Neural cell (in vitro differentiated cells): ENCODE data around the gene ATP1A4.

Experiments used
- EZH2 ChIP-seq: fragments of 200-600, 300-800 bp; shearing (Covaris generic), sonication (generic); IDR thresholded peaks from 2 replicates; pipeline ENCODE4 v1.6.1; 2014; ENCODE audit warnings: antibody characterized with exemption, low read length, borderline replicate concordance, mild to moderate bottlenecking; ENCODE audit not compliant: insufficient read depth, poor library complexity, severe bottlenecking
- MXI1 ChIP-seq: fragments of 450-650 bp; conservative IDR thresholded peaks from 2 replicates; pipeline ENCODE4 v1.6.1; 2014; ENCODE audit warnings: antibody characterized with exemption, mild to moderate bottlenecking; ENCODE audit not compliant: poor library complexity, severe bottlenecking
- POLR2AphosphoS5 ChIP-seq: IDR thresholded peaks from 2 replicates; pipeline ENCODE4 v1.6.1; 2012
- RAD21 ChIP-seq: fragments of 450-650 bp; conservative IDR thresholded peaks from 2 replicates; pipeline ENCODE4 v1.6.1; 2014; ENCODE audit warnings: antibody characterized with exemption, mild to moderate bottlenecking, moderate library complexity
- SMC3 ChIP-seq: fragments of 450-650 bp; conservative IDR thresholded peaks from 2 replicates; pipeline ENCODE4 v1.6.1; 2014; ENCODE audit warnings: antibody characterized with exemption, mild to moderate bottlenecking, moderate library complexity; ENCODE audit not compliant: poor library complexity
- TAF1 ChIP-seq: IDR thresholded peaks from 2 replicates; pipeline ENCODE4 v1.6.1; 2012; ENCODE audit warnings: low read depth
- TF ChIP-seq, protein P1 (sequence below): fragments of 450-650 bp; IDR thresholded peaks from 2 replicates; pipeline ENCODE4 v1.5.1; 2014; ENCODE audit warnings: antibody characterized with exemption, mild to moderate bottlenecking, moderate library complexity; ENCODE audit not compliant: poor library complexity, severe bottlenecking
- TF ChIP-seq, protein P2 (sequence below): IDR thresholded peaks from 2 replicates; pipeline ENCODE4 v1.6.1; 2012; ENCODE audit warnings: borderline replicate concordance

GRCh38 chr1:160193091-160193819 is 41.9 kb downstream of the ATP1A4 start:
- TF ChIP-seq POLR2AphosphoS5 (no peak), RAD21 (peak; percentile 93), MXI1 (peak; percentile 14), EZH2 (no peak), TAF1 (no peak), SMC3 (peak; percentile 94)
- TF ChIP-seq, protein P1, sequence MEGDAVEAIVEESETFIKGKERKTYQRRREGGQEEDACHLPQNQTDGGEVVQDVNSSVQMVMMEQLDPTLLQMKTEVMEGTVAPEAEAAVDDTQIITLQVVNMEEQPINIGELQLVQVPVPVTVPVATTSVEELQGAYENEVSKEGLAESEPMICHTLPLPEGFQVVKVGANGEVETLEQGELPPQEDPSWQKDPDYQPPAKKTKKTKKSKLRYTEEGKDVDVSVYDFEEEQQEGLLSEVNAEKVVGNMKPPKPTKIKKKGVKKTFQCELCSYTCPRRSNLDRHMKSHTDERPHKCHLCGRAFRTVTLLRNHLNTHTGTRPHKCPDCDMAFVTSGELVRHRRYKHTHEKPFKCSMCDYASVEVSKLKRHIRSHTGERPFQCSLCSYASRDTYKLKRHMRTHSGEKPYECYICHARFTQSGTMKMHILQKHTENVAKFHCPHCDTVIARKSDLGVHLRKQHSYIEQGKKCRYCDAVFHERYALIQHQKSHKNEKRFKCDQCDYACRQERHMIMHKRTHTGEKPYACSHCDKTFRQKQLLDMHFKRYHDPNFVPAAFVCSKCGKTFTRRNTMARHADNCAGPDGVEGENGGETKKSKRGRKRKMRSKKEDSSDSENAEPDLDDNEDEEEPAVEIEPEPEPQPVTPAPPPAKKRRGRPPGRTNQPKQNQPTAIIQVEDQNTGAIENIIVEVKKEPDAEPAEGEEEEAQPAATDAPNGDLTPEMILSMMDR: peak; percentile 97
- TF ChIP-seq, protein P2, sequence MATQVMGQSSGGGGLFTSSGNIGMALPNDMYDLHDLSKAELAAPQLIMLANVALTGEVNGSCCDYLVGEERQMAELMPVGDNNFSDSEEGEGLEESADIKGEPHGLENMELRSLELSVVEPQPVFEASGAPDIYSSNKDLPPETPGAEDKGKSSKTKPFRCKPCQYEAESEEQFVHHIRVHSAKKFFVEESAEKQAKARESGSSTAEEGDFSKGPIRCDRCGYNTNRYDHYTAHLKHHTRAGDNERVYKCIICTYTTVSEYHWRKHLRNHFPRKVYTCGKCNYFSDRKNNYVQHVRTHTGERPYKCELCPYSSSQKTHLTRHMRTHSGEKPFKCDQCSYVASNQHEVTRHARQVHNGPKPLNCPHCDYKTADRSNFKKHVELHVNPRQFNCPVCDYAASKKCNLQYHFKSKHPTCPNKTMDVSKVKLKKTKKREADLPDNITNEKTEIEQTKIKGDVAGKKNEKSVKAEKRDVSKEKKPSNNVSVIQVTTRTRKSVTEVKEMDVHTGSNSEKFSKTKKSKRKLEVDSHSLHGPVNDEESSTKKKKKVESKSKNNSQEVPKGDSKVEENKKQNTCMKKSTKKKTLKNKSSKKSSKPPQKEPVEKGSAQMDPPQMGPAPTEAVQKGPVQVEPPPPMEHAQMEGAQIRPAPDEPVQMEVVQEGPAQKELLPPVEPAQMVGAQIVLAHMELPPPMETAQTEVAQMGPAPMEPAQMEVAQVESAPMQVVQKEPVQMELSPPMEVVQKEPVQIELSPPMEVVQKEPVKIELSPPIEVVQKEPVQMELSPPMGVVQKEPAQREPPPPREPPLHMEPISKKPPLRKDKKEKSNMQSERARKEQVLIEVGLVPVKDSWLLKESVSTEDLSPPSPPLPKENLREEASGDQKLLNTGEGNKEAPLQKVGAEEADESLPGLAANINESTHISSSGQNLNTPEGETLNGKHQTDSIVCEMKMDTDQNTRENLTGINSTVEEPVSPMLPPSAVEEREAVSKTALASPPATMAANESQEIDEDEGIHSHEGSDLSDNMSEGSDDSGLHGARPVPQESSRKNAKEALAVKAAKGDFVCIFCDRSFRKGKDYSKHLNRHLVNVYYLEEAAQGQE: no peak
